Stimulated activated CD4-positive, alpha-beta T cell treated with anti-CD3 and anti-CD28 coated beads, Interleukin-4, amount 100 ng/mL, for 4 hours (primary cell): ENCODE measurements around the gene APOL1.
"Not testable (repeated sequence)": the region's sequence is repeated elsewhere in the genome, so short reads cannot be mapped to it uniquely, and the experiment has no call there.

Experiments
- DNase-seq, 2 experiments: peaks; one replicate each; pipeline ENCODE4 v3.0.0-alpha.2; 2020

The APOL1 gene

GRCh38 chr22:36246718-36247117, 6.2 kb upstream of the APOL1 start:
- no peak for DNase-seq

GRCh38 chr22:36247955-36248354, 5.0 kb upstream of the APOL1 start:
- no peak for DNase-seq

- no peak for DNase-seq
Measured at GRCh38 chr22:36249160-36249559, 3.8 kb upstream of the APOL1 start.

- not testable (repeated sequence) for DNase-seq
Measured at GRCh38 chr22:36250292-36250960, 2.5 kb upstream of the APOL1 start.

- DNase-seq: not testable (repeated sequence)
Measured at GRCh38 chr22:36251979-36252608, 839 bp upstream of the APOL1 start.

GRCh38 chr22:36253523-36254490, 874 bp downstream of the APOL1 start:
- peak in 1 of 2 experiments; percentile 77 for DNase-seq

GRCh38 chr22:36255572-36255971, 2.6 kb downstream of the APOL1 start:
- not testable (repeated sequence) for DNase-seq

GRCh38 chr22:36256478-36256877, 3.5 kb downstream of the APOL1 start:
- no peak for DNase-seq

- no peak for DNase-seq
Measured at GRCh38 chr22:36257308-36257707, 4.4 kb downstream of the APOL1 start.

GRCh38 chr22:36257948-36258670, 5.2 kb downstream of the APOL1 start:
- DNase-seq: no peak

GRCh38 chr22:36258701-36259614, 6.0 kb downstream of the APOL1 start:
- DNase-seq: no peak

- no peak for DNase-seq
Measured at GRCh38 chr22:36259615-36260300, 6.8 kb downstream of the APOL1 start.

- DNase-seq: not testable (repeated sequence)
Measured at GRCh38 chr22:36261675-36262074, 8.7 kb downstream of the APOL1 start.

GRCh38 chr22:36262307-36262706, 9.4 kb downstream of the APOL1 start:
- DNase-seq: not testable (repeated sequence)

GRCh38 chr22:36263216-36263673, 10.3 kb downstream of the APOL1 start:
- DNase-seq: not testable (repeated sequence)

- DNase-seq: not testable (repeated sequence)
Measured at GRCh38 chr22:36263886-36264664, 11.1 kb downstream of the APOL1 start.

GRCh38 chr22:36267058-36267457, 14.1 kb downstream of the APOL1 start:
- DNase-seq: no peak

- DNase-seq: no peak
Measured at GRCh38 chr22:36267896-36268485, 15.1 kb downstream of the APOL1 start.

- DNase-seq: not testable (repeated sequence)
Measured at GRCh38 chr22:36271231-36271630, 18.3 kb downstream of the APOL1 start.

GRCh38 chr22:36271951-36272350, 19.0 kb downstream of the APOL1 start:
- not testable (repeated sequence) for DNase-seq
